Suprapubic skin (tissue), 3 donors: ENCODE measurements around the gene KLHL13.

ENCODE experiments used
- CTCF ChIP-seq, 2 donors: fragments of 200-600 bp in 1 of 2; fragments of 450-650 bp in 1 of 2; sonication (generic) in 1 of 2; IDR thresholded peaks; one replicate each; pipeline ENCODE4 v1.5.1; 2016 to 2019; ENCODE audit warnings: antibody characterized with exemption in 2 of 2, mild to moderate bottlenecking in 1 of 2, moderate library complexity in 1 of 2
- POLR2AphosphoS5 ChIP-seq, 3 donors: sonication (generic); formaldehyde crosslinking; IDR thresholded peaks; one replicate each; pipeline ENCODE4 v1.6.1; 2017; ENCODE audit warnings: antibody characterized with exemption in 3 of 3

- TF ChIP-seq CTCF (IDR thresholded peaks at IDR 0.05) (no peak), POLR2AphosphoS5 (IDR thresholded peaks at IDR 0.05) (no peak)
Measured at GRCh38 chrX:118143578-118143977, 27.0 kb upstream of the KLHL13 start.
